Measurements from ENCODE around the gene BNIP3.

Gene BNIP3

DNA sequence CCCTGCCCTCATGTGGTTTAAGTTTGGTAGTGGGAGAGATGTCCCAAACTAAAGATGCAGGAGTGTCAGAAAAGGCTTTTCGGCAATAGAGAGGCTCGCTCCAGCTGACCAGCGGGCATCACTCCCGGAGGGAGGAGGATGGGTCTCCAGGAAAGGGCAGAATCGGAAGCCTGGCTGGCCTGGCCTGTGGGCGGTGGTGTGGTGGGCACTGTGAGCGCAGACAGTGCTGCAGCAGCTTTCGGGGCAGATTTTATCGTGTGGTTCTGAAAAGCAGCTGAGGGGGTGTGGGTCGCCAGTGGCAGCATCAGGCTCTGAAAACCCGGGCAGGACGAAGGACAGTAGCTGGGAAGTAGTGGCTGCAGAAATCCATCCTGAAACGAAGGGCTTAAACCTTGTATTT is 12.8 kb downstream of the BNIP3 start:
- H3K36me3 ChIP-seq (ENCODE audit: control insufficient read depth in 2 of 2, insufficient read depth in 1 of 2, low read length in 2 of 2) = peaks cover 11 to 45% of the 10 kb centered on the region in 2 experiments; a peak in 2 of 3 replicates
- H3K27ac ChIP-seq (ENCODE audit: extremely low read depth, low read depth, low read length) = no peak overlapping the region
- H3K4me3 ChIP-seq (ENCODE audit: low read depth, low read length) = no peak overlapping the region
- POLR2A ChIA-PET = no interaction called here
- H3K9me3 ChIP-seq (ENCODE audit: control insufficient read depth, insufficient read depth, low read depth, low read length) = no peaks in the 10 kb centered on the region
- CTCF ChIA-PET = interaction anchor here (1.0 kb wide), 1 partner anchor 173 kb away, joined by 3 read pairs; no protein-coding TSS in a partner anchor
- TF ChIP-seq, protein P1, sequence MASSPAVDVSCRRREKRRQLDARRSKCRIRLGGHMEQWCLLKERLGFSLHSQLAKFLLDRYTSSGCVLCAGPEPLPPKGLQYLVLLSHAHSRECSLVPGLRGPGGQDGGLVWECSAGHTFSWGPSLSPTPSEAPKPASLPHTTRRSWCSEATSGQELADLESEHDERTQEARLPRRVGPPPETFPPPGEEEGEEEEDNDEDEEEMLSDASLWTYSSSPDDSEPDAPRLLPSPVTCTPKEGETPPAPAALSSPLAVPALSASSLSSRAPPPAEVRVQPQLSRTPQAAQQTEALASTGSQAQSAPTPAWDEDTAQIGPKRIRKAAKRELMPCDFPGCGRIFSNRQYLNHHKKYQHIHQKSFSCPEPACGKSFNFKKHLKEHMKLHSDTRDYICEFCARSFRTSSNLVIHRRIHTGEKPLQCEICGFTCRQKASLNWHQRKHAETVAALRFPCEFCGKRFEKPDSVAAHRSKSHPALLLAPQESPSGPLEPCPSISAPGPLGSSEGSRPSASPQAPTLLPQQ (tag by site-specific recombination; IDR thresholded peaks at IDR 0.05) = no peak
- peaks cover 6% of the 10 kb centered on the region; the same call in 1 of the 2 replicates for H3K4me1 ChIP-seq (ENCODE audit: control insufficient read depth, insufficient read depth, low read length)

DNA sequence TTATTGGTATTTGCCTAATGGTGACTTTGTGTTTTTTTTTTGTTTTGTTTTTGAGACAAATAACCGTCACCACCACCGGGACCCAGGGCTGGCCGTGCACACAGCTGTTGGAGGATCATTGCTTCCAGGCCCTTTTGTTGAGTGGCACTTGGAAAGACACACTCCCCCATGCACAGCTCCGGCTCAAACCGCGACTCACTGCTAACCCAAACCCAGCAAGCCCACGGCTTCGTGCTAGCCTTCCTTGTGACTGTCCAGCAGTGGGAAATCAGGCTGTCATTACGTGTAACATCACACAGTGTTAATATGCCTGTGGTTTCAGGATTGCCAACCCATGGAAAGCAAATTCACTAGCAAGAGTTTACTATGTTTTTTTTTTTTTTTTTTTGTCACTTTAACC is 17.4 kb downstream of the BNIP3 start:
- H3K4me3 ChIP-seq (ENCODE audit: low read depth, low read length) = no peak overlapping the region
- no peaks in the 10 kb centered on the region for H3K4me1 ChIP-seq (ENCODE audit: control insufficient read depth, insufficient read depth, low read length)
- H3K36me3 ChIP-seq (ENCODE audit: control insufficient read depth in 2 of 2, insufficient read depth in 1 of 2, low read length in 2 of 2) = peaks cover 7 to 35% of the 10 kb centered on the region in 2 experiments; a peak in 2 of 3 replicates
- ChIA-PET POLR2A (no interaction called here), CTCF (no interaction called here)
- TF ChIP-seq, protein P2, sequence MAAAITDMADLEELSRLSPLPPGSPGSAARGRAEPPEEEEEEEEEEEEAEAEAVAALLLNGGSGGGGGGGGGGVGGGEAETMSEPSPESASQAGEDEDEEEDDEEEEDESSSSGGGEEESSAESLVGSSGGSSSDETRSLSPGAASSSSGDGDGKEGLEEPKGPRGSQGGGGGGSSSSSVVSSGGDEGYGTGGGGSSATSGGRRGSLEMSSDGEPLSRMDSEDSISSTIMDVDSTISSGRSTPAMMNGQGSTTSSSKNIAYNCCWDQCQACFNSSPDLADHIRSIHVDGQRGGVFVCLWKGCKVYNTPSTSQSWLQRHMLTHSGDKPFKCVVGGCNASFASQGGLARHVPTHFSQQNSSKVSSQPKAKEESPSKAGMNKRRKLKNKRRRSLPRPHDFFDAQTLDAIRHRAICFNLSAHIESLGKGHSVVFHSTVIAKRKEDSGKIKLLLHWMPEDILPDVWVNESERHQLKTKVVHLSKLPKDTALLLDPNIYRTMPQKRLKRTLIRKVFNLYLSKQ (tag by site-specific recombination; IDR thresholded peaks at IDR 0.05; ENCODE audit: borderline replicate concordance) = no peak
- no peak for TF ChIP-seq ZNF211 (tag by site-specific recombination; IDR thresholded peaks at IDR 0.05; ENCODE audit: low read depth)
- TF ChIP-seq, protein P3, sequence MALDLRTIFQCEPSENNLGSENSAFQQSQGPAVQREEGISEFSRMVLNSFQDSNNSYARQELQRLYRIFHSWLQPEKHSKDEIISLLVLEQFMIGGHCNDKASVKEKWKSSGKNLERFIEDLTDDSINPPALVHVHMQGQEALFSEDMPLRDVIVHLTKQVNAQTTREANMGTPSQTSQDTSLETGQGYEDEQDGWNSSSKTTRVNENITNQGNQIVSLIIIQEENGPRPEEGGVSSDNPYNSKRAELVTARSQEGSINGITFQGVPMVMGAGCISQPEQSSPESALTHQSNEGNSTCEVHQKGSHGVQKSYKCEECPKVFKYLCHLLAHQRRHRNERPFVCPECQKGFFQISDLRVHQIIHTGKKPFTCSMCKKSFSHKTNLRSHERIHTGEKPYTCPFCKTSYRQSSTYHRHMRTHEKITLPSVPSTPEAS (tag by site-specific recombination; IDR thresholded peaks at IDR 0.05) = no peak
- no peak for TF ChIP-seq ZBTB8A (tag by site-specific recombination; IDR thresholded peaks at IDR 0.05)
- TF ChIP-seq ZNF335 (tag by site-specific recombination; conservative IDR thresholded peaks at IDR 0.05) = no peak
- TF ChIP-seq, protein P4, sequence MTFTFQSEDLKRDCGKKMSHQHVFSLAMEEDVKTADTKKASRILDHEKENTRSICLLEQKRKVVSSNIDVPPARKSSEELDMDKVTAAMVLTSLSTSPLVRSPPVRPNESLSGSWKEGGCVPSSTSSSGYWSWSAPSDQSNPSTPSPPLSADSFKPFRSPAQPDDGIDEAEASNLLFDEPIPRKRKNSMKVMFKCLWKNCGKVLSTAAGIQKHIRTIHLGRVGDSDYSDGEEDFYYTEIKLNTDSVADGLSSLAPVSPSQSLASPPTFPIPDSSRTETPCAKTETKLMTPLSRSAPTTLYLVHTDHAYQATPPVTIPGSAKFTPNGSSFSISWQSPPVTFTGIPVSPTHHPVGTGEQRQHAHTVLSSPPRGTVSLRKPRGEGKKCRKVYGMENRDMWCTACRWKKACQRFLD (tag by site-specific recombination; IDR thresholded peaks at IDR 0.05) = no peak
- no peak for TF ChIP-seq ZNF354C (tag by site-specific recombination; IDR thresholded peaks at IDR 0.05; ENCODE audit: borderline replicate concordance, low read depth)
- TF ChIP-seq, protein P5, sequence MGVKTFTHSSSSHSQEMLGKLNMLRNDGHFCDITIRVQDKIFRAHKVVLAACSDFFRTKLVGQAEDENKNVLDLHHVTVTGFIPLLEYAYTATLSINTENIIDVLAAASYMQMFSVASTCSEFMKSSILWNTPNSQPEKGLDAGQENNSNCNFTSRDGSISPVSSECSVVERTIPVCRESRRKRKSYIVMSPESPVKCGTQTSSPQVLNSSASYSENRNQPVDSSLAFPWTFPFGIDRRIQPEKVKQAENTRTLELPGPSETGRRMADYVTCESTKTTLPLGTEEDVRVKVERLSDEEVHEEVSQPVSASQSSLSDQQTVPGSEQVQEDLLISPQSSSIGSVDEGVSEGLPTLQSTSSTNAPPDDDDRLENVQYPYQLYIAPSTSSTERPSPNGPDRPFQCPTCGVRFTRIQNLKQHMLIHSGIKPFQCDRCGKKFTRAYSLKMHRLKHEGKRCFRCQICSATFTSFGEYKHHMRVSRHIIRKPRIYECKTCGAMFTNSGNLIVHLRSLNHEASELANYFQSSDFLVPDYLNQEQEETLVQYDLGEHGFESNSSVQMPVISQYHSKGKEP (tag by site-specific recombination; IDR thresholded peaks at IDR 0.05) = no peak
- TF ChIP-seq, protein P6, sequence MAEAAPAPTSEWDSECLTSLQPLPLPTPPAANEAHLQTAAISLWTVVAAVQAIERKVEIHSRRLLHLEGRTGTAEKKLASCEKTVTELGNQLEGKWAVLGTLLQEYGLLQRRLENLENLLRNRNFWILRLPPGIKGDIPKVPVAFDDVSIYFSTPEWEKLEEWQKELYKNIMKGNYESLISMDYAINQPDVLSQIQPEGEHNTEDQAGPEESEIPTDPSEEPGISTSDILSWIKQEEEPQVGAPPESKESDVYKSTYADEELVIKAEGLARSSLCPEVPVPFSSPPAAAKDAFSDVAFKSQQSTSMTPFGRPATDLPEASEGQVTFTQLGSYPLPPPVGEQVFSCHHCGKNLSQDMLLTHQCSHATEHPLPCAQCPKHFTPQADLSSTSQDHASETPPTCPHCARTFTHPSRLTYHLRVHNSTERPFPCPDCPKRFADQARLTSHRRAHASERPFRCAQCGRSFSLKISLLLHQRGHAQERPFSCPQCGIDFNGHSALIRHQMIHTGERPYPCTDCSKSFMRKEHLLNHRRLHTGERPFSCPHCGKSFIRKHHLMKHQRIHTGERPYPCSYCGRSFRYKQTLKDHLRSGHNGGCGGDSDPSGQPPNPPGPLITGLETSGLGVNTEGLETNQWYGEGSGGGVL (tag by site-specific recombination; IDR thresholded peaks at IDR 0.05) = no peak
- no peak for TF ChIP-seq ZNF133 (tag by site-specific recombination; IDR thresholded peaks at IDR 0.05)
- TF ChIP-seq, protein P7, sequence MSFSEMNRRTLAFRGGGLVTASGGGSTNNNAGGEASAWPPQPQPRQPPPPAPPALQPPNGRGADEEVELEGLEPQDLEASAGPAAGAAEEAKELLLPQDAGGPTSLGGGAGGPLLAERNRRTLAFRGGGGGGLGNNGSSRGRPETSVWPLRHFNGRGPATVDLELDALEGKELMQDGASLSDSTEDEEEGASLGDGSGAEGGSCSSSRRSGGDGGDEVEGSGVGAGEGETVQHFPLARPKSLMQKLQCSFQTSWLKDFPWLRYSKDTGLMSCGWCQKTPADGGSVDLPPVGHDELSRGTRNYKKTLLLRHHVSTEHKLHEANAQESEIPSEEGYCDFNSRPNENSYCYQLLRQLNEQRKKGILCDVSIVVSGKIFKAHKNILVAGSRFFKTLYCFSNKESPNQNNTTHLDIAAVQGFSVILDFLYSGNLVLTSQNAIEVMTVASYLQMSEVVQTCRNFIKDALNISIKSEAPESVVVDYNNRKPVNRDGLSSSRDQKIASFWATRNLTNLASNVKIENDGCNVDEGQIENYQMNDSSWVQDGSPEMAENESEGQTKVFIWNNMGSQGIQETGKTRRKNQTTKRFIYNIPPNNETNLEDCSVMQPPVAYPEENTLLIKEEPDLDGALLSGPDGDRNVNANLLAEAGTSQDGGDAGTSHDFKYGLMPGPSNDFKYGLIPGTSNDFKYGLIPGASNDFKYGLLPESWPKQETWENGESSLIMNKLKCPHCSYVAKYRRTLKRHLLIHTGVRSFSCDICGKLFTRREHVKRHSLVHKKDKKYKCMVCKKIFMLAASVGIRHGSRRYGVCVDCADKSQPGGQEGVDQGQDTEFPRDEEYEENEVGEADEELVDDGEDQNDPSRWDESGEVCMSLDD (tag by site-specific recombination; IDR thresholded peaks at IDR 0.05) = no peak
- no peak overlapping the region for H3K27ac ChIP-seq (ENCODE audit: extremely low read depth, low read depth, low read length)
- no peaks in the 10 kb centered on the region for H3K9me3 ChIP-seq (ENCODE audit: control insufficient read depth, insufficient read depth, low read depth, low read length)

Data from HEK293 (cell line).